ENCODE measurements around the gene ELAC1.

Gene ELAC1

DNA sequence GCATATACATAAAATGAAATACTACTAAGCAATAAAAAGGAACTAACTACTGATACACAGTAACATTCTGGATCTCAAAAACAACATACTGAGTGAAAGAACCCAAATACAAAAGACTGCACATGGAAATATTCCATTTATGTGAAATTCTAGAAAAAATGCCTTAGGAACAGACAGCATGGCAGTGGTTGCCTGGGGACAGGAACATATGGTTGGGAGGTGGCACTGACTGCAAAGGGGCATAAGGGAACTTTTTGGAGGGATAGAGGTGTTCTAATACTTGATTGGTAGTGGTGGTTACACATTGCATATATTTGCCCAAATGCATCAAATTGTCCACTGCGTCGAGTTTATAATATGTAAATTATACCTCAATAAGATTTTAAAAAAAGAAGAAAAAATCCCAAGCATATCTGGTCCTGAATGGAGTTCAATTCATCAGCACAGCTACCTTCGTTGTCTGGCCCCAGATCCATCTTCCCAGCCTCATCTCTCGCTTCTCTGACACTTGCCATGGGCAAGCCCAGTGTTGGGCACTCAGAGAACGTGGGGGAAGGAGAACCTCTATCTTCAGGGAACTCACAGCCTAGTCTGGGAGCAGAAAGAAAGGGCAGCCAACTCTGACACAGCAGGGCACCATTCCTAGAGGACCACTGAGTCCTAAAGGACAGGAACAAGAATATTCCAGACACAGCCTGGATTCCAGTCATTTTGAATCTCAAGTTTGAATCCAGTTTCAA is 53.6 kb downstream of the ELAC1 start:
- no peak for DNase-seq

DNA sequence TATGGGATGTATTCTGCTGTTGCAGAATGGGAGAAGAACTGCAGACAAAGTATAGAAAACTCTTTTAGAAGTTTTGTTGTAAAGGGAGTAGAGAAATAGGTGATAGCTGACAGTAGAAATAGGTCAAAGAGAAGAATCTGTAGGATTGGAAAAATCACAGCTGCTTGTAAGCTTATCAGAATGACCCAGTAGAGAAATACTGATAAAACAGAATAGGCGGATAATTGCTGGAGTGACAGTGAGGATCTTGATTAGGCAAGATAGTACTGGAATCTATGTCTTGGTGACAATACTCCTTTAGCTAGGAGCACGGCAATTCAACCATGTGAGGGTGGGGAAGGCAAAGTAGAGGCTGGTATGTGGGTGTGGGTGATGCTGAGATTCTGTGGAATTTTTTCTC is 57.7 kb downstream of the ELAC1 start:
- DNase-seq, result no peak

DNA sequence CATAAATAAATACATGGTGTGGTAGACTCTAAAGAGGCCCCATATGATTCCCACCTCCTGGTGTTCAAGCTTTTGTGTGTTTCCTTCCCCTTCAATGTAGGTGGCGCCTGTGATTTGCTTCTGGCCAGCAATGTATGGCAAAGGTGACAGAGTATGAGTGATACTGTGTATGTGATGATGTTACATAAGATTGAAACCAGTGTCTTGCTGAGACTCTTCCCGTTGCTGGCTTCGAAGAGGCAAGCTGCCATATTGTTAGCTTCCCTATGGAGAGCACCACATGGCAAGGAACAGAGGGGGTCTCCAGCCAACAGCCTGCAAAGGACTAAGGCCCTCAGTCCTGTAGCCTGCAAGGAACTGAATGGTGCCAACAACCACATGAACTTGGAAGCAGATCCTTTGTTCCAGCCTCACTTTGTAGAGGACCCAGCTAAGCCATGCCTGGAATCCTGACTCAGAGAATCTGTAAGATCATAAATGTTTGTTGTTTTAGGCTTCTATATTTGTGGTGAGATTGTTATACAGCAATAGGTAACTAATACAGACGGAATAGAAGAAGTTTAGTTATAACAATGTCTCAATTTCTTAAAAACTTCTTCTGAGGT is 60.5 kb downstream of the ELAC1 start:
- DNase-seq, result peak; percentile 25

DNA sequence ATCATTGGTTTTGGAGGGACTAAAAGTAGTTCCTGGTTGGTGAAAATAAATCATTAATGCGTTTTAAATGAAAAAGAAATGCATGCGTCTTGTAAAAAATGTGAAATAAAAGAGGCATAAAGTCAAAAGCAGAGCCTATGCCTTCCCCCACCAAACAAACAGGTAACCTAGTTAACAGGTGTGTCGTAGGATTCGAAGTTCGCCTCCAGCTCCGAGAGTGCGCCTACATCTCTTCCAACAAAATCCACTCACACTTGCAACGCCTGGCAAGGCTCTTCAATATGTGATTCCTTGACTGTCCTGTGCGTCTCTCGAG is 61.5 kb downstream of the ELAC1 start:
- DNase-seq, result no peak

DNA sequence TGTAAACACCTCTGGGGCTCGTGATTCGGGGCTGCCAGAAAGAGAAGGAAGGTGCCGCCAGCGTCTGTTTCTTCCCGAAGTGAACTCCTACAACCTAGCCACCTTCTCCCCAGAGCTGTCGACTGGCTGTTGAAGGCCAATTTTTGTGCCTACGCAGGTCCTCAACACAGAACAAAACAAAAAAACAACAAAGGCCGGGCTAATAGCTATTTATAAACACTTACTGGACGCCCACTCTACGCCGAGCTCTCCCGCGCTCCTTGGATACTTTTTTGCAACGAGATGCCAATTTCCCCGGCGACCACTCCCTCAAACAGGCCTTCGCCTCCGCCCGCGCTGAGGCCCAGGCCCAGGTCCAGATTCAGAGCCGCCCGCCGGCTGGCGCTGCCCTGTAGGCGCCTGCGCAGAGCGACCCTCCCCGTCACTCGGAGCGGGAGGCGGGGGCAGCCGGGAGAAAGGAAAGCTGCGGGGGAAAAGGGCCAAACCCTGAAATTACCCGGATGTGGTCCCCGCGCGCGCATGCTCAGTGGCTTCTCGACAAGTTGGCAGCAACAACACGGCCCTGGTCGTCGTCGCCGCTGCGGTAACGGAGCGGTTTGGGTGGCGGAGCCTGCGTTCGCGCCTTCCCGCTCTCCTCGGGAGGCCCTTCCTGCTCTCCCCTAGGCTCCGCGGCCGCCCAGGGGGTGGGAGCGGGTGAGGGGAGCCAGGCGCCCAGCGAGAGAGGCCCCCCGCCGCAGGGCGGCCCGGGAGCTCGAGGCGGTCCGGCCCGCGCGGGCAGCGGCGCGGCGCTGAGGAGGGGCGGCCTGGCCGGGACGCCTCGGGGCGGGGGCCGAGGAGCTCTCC is 62.1 kb downstream of the ELAC1 start, which contains the start of gene SMAD4:
Gene SMAD4, plus strand, starts transcription at position 520 of the 843 bp plus-strand sequence. CDS start 16,834 bp downstream, outside the sequence.
- DNase-seq, result peak; percentile 99

DNA sequence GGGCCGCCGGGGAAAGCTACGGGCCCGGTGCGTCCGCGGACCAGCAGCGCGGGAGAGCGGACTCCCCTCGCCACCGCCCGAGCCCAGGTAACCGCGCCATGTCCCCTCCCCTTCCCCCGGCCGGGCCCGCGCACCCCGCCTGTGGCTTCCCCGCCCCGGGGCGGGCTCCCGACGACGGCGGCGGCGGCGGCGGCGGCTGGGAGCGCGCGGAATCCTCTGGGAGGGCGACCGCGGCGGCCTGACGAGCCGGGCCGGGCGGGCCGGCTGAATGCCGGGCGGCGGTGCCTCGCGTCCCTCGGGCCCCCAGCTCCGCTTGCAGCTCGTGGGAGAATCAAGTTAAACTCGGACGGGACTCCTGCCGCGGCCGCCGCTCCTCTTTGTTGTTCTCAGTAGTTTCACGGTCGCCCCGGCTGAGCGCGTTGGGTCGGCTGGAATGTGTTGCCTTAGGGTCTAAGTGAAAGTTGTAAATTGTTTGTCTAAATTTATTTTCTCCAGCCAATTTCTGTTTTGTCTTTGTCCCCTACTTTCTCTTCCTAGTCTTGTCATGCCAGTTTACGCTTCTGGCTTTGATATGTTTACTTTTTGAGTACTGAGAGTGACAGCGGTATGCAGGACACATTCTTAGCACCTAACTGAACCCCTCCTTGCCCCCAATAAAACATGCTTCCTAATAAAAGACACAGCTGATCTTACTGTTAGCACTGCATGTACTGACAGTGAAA is 62.9 kb downstream of the ELAC1 start:
- DNase-seq, result peak; percentile 65

DNA sequence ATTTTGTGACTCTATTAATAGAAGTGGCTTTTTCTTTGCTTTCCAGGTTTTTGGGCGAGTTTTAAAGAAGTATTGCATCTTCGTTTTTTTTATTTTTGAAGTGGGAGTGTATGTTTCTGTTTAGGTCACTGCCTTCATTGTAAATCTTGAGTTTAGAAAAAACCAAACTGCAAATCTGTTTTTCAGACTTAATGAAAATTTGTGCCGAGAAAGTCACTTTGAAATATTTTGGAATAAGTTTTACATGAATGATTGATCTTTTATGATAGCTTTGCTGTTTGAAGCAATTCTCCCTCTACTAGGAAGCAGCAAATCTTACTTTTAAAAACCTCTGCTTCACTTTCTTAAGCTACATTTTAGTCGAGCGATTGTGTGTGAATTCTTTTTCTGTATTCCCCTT is 64.4 kb downstream of the ELAC1 start:
- DNase-seq, result no peak

DNA sequence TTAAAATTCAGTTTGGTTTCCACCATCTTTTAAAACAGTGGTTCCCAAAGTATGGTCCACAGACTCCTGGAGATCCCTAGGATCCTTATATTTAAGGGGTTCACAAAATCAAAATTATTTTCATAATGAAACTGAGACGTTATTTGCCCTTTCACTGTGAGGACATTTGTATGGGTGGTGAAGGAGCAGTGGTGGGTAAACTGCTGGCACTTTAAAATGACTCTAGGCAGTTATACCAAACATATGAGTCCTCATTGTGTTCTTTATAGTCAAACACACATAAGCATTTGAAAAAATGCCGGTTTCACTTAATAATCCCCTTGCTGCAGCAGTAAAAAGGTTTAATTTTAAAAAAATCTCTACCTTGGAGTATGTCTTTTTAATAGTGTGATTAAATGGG is 69.4 kb downstream of the ELAC1 start:
- no peak for DNase-seq
